GM20000 (cell line): ENCODE results near the gene FBXO38.

Experiments
- DNase-seq: peaks from one replicate; pipeline ENCODE4 v3.0.0; 2012; ENCODE audit warnings: low spot score
- TF ChIP-seq, protein P1 (sequence below): IDR thresholded peaks from 2 replicates; pipeline ENCODE4 v1.5.1; 2012; ENCODE audit warnings: mild to moderate bottlenecking, control low read depth; ENCODE audit errors: extremely low read depth, missing control alignments

The FBXO38 gene

DNA sequence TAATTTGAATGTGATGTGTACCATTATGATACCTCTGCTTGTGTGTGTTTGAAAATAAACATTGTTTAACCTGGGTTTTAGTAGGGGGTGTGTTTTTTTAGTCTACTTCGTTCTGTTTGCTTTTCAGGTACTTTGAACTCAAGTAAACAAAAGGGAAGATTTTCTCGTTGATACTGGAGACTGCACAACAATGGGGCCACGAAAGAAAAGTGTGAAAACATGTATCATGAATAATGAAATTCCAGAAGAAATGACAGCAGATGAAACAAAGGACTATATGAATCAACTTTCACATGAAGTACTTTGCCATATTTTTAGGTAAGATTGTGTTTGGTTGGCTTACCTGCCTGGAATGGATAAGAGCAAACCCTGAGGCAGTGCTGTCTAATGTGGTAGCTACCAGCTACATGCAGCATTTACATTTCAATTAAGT, 10.8 kb downstream of the FBXO38 start:
- TF ChIP-seq, protein P1, sequence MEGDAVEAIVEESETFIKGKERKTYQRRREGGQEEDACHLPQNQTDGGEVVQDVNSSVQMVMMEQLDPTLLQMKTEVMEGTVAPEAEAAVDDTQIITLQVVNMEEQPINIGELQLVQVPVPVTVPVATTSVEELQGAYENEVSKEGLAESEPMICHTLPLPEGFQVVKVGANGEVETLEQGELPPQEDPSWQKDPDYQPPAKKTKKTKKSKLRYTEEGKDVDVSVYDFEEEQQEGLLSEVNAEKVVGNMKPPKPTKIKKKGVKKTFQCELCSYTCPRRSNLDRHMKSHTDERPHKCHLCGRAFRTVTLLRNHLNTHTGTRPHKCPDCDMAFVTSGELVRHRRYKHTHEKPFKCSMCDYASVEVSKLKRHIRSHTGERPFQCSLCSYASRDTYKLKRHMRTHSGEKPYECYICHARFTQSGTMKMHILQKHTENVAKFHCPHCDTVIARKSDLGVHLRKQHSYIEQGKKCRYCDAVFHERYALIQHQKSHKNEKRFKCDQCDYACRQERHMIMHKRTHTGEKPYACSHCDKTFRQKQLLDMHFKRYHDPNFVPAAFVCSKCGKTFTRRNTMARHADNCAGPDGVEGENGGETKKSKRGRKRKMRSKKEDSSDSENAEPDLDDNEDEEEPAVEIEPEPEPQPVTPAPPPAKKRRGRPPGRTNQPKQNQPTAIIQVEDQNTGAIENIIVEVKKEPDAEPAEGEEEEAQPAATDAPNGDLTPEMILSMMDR = no peak
- no peak for DNase-seq

DNA sequence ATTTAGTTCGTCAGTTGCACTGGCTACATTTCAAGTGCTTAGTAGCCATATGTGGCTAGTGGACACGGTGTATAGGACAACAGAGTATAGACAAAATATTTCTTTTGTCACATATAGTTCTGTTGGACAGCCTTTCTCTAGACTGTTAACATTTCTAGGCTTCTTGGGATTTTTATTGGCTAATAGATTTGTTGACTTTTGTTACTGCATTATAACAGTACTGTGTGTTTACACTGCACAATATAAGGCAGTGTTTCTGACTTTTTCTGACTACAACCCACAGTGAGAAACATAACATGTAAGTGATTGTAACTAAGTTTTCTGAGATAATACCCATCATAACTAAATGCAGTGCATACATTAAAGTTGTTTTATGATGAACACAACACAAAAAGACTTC, 11.3 kb downstream of the FBXO38 start:
- no peak for DNase-seq
- TF ChIP-seq, protein P1 = no peak

DNA sequence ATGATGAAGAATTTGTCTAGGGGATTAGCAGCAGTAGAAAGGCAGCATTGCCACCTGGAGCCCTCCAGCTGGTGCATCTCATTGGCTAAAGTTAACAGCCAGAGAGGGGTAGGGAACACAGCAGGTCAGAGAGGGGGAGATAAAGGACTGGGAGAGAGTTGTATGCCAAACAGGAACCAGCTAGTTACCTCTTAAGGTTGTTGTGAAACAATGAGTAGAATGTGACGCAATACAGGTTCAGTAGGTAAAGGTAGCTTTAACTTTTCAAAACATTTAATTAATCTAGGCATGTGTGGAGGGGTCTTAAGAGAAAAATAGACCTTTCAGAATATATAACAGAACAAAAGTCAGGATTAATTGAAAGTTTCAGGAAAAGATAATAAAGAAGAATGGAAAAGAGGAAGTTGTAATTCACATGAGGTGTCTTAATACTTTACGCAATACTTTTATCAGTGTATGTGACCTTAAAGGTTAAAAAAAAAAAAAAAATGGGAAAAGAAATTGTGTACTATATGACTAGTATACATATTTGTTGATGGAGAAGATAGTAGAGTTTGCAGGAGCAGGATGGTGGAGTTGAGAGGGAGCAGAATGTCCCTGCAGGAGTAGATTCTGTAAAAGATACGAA, 14.3 kb downstream of the FBXO38 start:
- DNase-seq = no peak
- TF ChIP-seq, protein P1 = no peak

- DNase-seq = no peak
- TF ChIP-seq, protein P1 = no peak
These were observed 15.0 kb downstream of the FBXO38 start for GRCh38 chr5:148398698-148399121.

- no peak for DNase-seq
- TF ChIP-seq, protein P1 = no peak
These were observed 17.8 kb downstream of the FBXO38 start for GRCh38 chr5:148401604-148402003.

DNA sequence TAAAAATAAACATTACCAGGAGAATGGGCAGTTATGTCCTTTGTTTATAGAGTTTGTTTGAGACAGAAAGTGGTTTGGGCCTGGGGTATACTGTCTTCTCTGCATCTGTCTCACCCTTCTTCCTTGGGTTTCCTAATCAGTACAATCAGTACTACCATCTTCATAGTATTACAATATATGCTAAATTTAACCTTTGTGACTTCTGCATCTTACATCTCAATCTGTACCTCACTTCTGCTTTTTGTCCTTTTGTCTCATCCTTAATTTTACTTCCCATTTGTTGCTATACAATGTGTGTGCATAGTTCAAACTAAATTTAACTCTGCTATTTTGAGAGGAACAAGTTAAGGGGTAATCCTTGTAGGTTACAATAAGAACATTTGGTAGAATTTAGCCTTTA, 19.6 kb downstream of the FBXO38 start:
- no peak for DNase-seq
- TF ChIP-seq, protein P1 = no peak

GRCh38 chr5:148406406-148406805, 22.6 kb downstream of the FBXO38 start:
- TF ChIP-seq, protein P1 = no peak

More at GRCh38 chr5:148406406-148406805, 22.6 kb downstream of the FBXO38 start:
- no peak for DNase-seq
